HEK293T (cell line): Measurements from ENCODE around the gene ZFYVE27.
"Not testable (repeated sequence)": the region's sequence is repeated elsewhere in the genome, so short reads cannot be mapped to it uniquely, and the experiment has no call there.

ENCODE experiments used
- CTCF ChIA-PET: fragments of 350-600 bp; formaldehyde crosslinking; extraction: SDS; loops from one replicate; lab custom pipeline; 2021; ENCODE audit warnings: antibody characterized with exemption, inconsistent platforms; lab: Yijun Ruan, JAX
- POLR2A ChIA-PET: fragments of 350-600 bp; formaldehyde crosslinking; extraction: SDS; loops from one replicate; lab custom pipeline; 2020; ENCODE audit warnings: antibody characterized with exemption, inconsistent platforms; lab: Yijun Ruan, JAX
- DNase-seq: peaks from one replicate; pipeline ENCODE4 v3.0.0; 2012; ENCODE audit warnings: mixed read lengths; ENCODE audit errors: extremely low spot score
- ARNT ChIP-seq: fragments of 450-650 bp; IDR thresholded peaks from 2 replicates; pipeline ENCODE4 v1.6.1; 2017; ENCODE audit warnings: mild to moderate bottlenecking
- BHLHE40 ChIP-seq: fragments of 450-650 bp; IDR thresholded peaks from 2 replicates; pipeline ENCODE4 v1.6.1; 2016; ENCODE audit warnings: mild to moderate bottlenecking, moderate library complexity, borderline replicate concordance
- CTBP1 ChIP-seq: fragments of 450-650 bp; IDR thresholded peaks from 2 replicates; pipeline ENCODE4 v1.6.1; 2016; ENCODE audit warnings: borderline replicate concordance
- ELF4 ChIP-seq: fragments of 450-650 bp; IDR thresholded peaks from 2 replicates; pipeline ENCODE4 v1.6.1; 2017; ENCODE audit warnings: antibody characterized with exemption
- FOXK2 ChIP-seq: fragments of 450-650 bp; IDR thresholded peaks from 2 replicates; pipeline ENCODE4 v1.6.1; 2016; ENCODE audit warnings: mild to moderate bottlenecking
- FOXM1 ChIP-seq: fragments of 450-650 bp; IDR thresholded peaks from 2 replicates; pipeline ENCODE4 v1.6.1; 2017; ENCODE audit warnings: mild to moderate bottlenecking, borderline replicate concordance
- HDGF ChIP-seq: fragments of 450-650 bp; IDR thresholded peaks from 2 replicates; pipeline ENCODE4 v1.6.1; 2017; ENCODE audit warnings: antibody characterized with exemption, borderline replicate concordance
- L3MBTL2 ChIP-seq: fragments of 450-650 bp; conservative IDR thresholded peaks from 2 replicates; pipeline ENCODE4 v1.6.1; 2016; ENCODE audit warnings: mild to moderate bottlenecking
- LEF1 ChIP-seq: fragments of 450-650 bp; IDR thresholded peaks from 2 replicates; pipeline ENCODE4 v1.6.1; 2017; ENCODE audit warnings: mild to moderate bottlenecking, borderline replicate concordance
- NFRKB ChIP-seq: fragments of 450-650 bp; IDR thresholded peaks from 2 replicates; pipeline ENCODE4 v1.6.1; 2016; ENCODE audit warnings: mild to moderate bottlenecking, moderate library complexity
- SP1 ChIP-seq: fragments of 450-650 bp; IDR thresholded peaks from 2 replicates; pipeline ENCODE4 v1.6.1; 2017
- SUZ12 ChIP-seq: fragments of 450-650 bp; IDR thresholded peaks from 2 replicates; pipeline ENCODE4 v1.6.1; 2016; ENCODE audit warnings: mild to moderate bottlenecking
- TARDBP ChIP-seq: fragments of 450-650 bp; IDR thresholded peaks from 2 replicates; pipeline ENCODE4 v1.6.1; 2016
- ZNF384 ChIP-seq: fragments of 450-650 bp; IDR thresholded peaks from 2 replicates; pipeline ENCODE4 v1.6.1; 2016
- TF ChIP-seq, protein P1 (sequence below): fragments of 450-650 bp; IDR thresholded peaks from 2 replicates; pipeline ENCODE4 v1.6.1; 2016

Gene ZFYVE27, protein sequence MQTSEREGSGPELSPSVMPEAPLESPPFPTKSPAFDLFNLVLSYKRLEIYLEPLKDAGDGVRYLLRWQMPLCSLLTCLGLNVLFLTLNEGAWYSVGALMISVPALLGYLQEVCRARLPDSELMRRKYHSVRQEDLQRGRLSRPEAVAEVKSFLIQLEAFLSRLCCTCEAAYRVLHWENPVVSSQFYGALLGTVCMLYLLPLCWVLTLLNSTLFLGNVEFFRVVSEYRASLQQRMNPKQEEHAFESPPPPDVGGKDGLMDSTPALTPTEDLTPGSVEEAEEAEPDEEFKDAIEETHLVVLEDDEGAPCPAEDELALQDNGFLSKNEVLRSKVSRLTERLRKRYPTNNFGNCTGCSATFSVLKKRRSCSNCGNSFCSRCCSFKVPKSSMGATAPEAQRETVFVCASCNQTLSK

DNA sequence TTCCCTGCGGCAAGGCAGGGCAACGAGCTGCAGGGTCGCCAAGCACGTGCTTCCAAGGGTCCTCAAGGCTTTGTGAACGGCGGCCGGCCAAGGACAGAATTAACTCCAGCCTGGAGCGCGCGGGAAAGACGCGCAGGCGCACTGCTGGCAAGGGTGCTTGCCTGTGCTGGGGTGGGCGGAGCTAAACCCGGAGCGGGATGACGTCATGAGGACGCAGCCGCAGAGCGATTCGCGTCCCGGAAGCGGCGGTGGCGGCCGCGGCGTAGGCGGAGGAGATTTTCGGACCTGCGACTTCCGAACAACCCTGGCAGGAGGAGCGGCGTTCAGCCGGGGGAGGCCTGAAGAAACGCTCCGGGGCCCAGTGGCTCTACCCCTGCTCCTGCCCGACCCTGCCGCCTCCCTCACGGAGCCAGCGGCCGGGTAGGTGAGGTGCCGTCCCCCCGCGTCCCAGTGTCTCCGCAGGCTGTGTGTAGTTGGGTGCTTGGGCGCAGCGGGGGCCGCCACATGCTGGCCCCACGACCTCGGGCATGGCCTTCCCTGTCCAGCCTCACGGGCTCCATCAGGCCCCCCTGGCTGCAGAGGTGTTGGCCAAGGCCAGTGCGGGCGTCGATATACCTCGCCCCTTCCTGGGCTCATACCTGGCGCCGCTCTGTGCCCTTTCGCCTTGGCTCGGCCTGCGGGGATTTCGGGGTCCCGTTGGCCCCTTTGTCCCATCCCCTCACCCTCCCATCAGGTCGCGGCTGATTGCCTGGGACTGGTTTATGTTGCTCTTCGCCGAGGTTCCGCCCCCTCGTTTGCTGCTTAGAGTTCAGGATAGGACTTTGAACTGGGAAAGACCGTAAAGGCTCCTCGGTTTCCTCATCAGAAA is at the start of gene ZFYVE27:
ZFYVE27 (plus strand) TSS at position 227 of the 868 bp plus-strand sequence. CDS start 1,350 bp downstream, outside the sequence.
- DNase-seq: peak; percentile 100
- POLR2A ChIA-PET: interaction anchor here (0.6 to 3.0 kb wide), 25 partner anchors 8 to 337 kb away, joined by 3 to 42 read pairs (median 4); partner anchors contain the start of genes AVPI1 and MARVELD1
- TF ChIP-seq ZNF384: no peak
- peak; percentile 100 for TF ChIP-seq L3MBTL2
- TF ChIP-seq NFRKB: no peak
- TF ChIP-seq ELF4: peak; percentile 90
- CTCF ChIA-PET: interaction anchor here (0.6 to 2.6 kb wide), 5 partner anchors 28 to 35 kb away, joined by 3 to 15 read pairs (median 5); no protein-coding TSS in a partner anchor

DNA sequence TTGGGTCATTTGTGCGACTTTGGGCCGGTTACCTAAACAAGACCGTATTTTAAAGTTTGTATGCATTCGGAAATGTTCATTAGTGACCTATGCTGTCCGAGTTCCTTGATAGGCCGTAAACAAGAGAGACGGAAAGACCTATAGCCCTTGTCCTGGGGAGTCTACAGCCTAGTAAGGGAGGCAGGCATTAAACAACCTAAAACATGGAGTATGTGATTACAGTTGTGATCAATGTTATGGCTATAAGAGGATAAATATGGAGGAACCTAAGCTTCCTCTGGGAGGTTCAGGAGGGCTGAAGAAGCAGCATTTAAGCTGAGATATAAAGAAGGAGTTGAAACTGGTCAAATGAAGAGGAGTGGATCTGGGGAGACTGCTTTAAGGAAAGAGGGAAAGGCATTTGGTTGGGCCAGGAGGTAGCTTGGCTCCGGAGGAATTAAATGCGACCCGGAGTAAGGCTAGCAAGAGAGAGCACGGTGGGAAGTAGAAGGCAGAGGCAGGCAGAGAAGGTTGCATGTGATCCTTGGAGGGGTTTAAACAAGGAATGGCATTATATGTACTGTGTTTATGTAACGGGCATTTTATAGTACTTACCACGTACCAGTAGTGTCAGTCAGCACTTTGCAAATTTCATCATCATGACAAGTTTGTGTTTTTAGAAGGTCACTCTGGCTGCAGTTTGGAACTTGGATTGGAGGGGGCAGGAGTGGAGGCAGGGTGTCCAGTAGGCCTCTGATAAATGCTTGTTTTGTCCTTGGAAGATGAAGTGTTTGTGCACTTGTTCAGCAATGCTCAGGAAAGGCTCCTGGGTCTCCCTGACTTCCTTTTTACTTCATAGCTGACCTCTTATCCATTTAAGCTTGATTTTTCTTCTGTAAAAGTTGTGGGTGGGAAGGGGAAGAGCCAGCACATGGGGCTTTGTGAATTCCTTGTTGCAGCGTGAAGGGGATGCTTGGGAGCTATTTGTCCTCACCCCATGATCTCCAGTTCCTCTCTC is 48.8 kb upstream of the ZFYVE27 start:
- DNase-seq: no peak
- POLR2A ChIA-PET: interaction anchor here (0.7 to 4.5 kb wide), 16 partner anchors 9 to 76 kb away, joined by 3 to 42 read pairs (median 7); partner anchors contain the start of genes MARVELD1 and ZFYVE27
- no peak for TF ChIP-seq CTBP1
- TF ChIP-seq TARDBP: no peak
- no peak for TF ChIP-seq FOXK2
- no peak for TF ChIP-seq ZNF384
- no peak for TF ChIP-seq FOXM1
- TF ChIP-seq NFRKB: no peak
- no peak for TF ChIP-seq SUZ12
- no peak for TF ChIP-seq ELF4
- no peak for TF ChIP-seq SP1
- TF ChIP-seq, protein P1, sequence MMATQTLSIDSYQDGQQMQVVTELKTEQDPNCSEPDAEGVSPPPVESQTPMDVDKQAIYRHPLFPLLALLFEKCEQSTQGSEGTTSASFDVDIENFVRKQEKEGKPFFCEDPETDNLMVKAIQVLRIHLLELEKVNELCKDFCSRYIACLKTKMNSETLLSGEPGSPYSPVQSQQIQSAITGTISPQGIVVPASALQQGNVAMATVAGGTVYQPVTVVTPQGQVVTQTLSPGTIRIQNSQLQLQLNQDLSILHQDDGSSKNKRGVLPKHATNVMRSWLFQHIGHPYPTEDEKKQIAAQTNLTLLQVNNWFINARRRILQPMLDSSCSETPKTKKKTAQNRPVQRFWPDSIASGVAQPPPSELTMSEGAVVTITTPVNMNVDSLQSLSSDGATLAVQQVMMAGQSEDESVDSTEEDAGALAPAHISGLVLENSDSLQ: no peak
- TF ChIP-seq LEF1: no peak
- CTCF ChIA-PET: interaction anchor here (0.6 to 4.2 kb wide), 5 partner anchors 11 to 47 kb away, joined by 3 to 37 read pairs (median 4); no protein-coding TSS in a partner anchor

DNA sequence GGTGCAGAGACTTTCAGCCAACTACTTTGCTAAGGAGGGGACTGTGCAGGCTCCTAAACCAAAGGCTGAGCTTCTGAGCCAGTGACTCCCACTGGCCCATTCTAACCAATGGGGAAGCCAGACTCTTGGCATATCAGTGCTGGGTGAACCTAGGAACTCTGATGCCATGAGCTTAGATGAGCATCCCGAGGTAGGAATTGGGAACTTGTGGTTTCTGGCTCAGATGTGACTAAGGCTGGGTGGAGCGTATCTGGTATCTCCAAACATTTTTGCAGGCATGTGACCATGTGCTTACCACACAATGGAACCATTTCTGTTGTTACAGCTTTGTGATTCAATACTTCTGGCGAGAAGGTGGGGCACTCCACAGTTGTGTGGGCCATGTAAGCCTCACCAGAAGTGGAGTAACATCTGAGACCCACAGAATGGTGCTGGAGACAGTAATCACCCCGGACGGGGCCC is 47.3 kb upstream of the ZFYVE27 start:
- CTCF ChIA-PET: interaction anchor here (1.2 to 4.2 kb wide), 2 partner anchors 13 to 19 kb away, joined by 3 to 37 read pairs; no protein-coding TSS in a partner anchor
- TF ChIP-seq ARNT: no peak
- TF ChIP-seq CTBP1: no peak
- TF ChIP-seq SUZ12: no peak
- TF ChIP-seq NFRKB: no peak
- no peak for TF ChIP-seq TARDBP
- TF ChIP-seq, protein P1: no peak
- TF ChIP-seq HDGF: no peak
- no peak for TF ChIP-seq ELF4
- TF ChIP-seq LEF1: no peak
- no peak for TF ChIP-seq BHLHE40
- POLR2A ChIA-PET: no interaction called here

DNA sequence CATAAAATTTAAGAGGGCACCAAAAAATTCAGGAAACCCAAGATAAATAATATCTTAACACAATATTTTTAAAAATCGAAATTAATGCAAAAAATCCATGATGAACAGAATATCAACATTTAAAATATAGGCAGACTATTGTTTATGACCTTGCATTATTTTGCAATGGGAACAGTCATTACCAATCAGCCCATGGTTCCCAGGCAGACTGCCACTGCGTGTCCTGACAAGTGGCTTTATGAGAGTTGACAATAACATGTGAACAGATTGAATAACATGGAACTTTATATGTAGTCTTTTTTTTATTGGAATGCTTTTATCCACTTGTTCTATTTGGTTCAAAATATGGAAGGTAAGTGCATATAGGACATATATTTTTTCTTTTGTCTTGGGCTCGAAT is 46.8 kb upstream of the ZFYVE27 start:
- ChIA-PET CTCF (interaction anchor here (0.6 to 1.2 kb wide), 2 partner anchors 18 to 33 kb away, joined by 3 read pairs; no protein-coding TSS in a partner anchor), POLR2A (no interaction called here)
- DNase-seq: no peak
- TF ChIP-seq LEF1: no peak
- no peak for TF ChIP-seq CTBP1
- no peak for TF ChIP-seq NFRKB
- no peak for TF ChIP-seq ARNT
- no peak for TF ChIP-seq TARDBP
- TF ChIP-seq FOXK2: no peak
- TF ChIP-seq, protein P1: no peak
- no peak for TF ChIP-seq SUZ12
- TF ChIP-seq ELF4: no peak
- no peak for TF ChIP-seq FOXM1
- TF ChIP-seq ZNF384: no peak

More for the DNA sequence above, 47.3 kb upstream of the ZFYVE27 start:
- no peak for DNase-seq

DNA sequence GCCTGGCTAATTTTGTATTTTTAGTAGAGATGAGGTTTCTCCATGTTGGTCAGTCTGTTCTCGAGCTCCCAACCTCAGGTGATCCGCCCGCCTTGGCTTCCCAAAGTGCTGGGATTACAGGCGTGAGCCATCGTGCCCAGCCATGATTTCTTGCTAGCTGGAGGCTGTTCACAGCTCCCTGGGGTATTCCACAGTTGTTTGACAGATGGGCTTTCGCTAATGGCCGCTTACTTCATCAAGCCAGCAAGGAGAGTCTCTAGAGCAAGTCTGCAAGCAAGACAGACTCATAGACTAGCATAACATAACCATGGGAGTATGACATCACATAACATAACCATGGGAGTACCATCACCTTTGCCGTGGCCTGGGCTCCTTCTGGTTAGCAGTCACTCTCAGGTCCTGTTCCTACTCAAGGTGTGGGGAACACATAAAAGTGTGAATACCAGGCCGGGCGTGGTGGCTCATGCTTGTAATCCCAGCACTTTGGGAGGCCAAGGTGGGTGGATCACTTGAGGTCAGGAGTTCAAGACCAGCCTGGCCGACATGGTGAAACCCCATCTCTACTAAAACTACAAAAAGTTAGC is 38.8 kb upstream of the ZFYVE27 start:
- CTCF ChIA-PET: interaction anchor here (1.3 to 1.6 kb wide), 2 partner anchors 11 to 38 kb away, joined by 5 to 8 read pairs; no protein-coding TSS in a partner anchor
- POLR2A ChIA-PET: interaction anchor here (1.0 to 2.0 kb wide), 4 partner anchors 10 to 39 kb away, joined by 3 to 8 read pairs (median 6); partner anchors contain the start of genes AVPI1, MARVELD1 and ZFYVE27
- not testable (repeated sequence) for DNase-seq
